GM04503 (cell line): ENCODE data around the gene SECISBP2.
"Not testable (repeated sequence)": the region's sequence is repeated elsewhere in the genome, so short reads cannot be mapped to it uniquely, and the experiment has no call there.

Experiments
- DNase-seq: peaks from one replicate; pipeline ENCODE4 v3.0.0-alpha.2; 2012; ENCODE audit warnings: low read depth

Gene SECISBP2

DNA sequence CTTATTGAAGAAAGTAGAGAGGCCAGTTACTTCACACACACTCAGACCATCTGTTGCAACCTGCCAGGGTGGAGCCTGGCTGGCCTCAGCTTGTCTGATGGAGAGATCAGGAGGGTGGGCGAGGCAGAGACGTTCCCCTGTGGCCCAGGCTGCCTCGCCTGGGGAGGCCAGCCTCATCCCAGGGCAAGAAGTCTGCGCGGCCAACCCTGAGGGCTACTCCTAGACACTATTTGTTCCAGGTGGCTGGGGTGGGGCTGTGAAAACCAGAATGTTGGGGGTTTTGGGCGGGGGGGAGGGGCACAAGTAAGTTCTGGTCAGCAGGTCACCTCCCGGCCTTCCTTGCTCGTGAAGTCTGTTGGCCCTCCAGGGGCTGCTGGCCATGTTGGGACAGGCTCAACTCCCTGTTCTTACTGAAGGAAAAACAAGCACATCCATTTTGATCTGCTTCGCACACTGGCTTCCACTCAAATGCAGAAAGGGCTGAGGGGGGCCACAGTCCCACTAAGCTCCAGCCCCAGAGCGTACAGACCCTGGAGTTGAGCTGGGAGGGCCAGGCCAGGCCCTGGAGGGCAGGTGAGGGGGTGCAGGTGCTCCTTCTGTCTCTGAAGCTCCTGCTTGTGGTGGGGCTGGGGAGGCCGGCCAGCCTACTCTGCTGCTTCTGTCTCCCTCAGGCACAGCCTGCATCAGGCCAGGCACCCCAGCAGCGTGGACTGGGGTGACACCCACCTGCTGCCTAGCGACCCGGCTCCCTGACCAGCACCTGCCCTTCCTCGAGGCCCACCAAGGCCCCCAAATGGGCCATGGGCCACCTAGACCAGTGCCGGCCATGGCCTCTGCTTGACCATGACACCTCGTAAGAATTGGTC lies 46.6 kb downstream of the SECISBP2 start:
- DNase-seq = no peak

DNA sequence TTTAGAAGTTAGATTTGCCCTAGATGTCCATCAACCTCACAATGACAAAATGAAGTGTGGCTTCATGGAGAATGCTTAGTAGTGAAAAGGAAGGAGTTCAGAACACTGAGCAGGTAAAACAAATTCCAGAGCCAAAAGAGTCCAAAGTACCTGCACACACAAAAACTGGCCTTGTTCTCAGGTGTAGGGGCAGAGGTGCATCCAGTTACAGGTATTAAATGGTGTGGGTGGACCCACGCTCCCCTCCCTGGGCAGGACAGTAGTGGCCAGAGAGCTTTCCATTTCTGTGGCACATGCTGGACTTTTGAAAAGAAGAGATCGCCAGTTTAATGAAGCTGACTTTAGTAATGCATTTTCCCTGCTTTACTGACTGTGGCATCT lies 47.2 kb downstream of the SECISBP2 start:
- DNase-seq = no peak

DNA sequence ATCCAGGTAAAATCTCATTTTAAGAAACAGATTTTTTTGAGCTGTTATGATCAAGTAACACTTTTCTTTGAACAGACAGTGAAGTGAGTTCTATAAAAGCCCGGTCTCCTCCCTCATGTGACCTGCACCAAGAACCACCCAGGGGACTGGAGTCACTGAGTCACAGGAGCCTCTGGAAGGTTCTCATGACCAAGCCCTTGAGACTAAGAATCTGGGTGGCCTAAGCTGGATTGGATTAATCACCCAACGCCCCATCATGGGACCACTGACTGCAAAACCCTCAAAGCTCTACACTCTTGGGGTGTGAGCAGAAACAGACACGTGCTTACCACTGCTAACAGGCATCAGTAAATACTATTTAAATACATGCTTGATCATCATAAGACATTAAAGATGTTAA lies 48.4 kb downstream of the SECISBP2 start:
- no peak for DNase-seq

- no peak for DNase-seq
Measured at GRCh38 chr9:89367281-89367680, 49.0 kb downstream of the SECISBP2 start.

GRCh38 chr9:89367726-89368437 lies 49.6 kb downstream of the SECISBP2 start:
- no peak for DNase-seq

- no peak for DNase-seq
Measured at GRCh38 chr9:89368550-89368949, 50.2 kb downstream of the SECISBP2 start.

GRCh38 chr9:89368978-89369377 lies 50.7 kb downstream of the SECISBP2 start:
- DNase-seq = no peak

DNA sequence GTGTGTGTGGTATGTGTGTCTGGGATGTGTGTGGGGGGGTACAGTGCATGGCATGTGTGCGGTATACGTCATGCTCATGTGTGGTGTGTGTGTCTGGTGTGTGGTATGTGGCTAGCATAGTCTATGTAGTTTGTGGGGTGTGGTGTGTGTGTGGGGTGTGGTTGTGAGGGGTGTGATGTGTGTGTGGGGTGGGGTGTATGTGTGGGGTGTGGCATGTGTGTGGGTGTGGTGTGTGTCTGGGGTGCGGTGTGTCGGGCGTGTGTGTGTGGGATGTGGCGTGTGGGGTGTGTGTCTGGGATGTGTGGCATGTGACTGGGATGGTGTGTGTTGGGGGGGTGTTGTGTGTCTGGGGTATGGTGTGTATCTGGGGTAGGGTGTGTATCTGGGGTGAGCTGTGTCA lies 52.3 kb downstream of the SECISBP2 start:
- DNase-seq = no peak

GRCh38 chr9:89371791-89372190 lies 53.5 kb downstream of the SECISBP2 start:
- not testable (repeated sequence) for DNase-seq

DNA sequence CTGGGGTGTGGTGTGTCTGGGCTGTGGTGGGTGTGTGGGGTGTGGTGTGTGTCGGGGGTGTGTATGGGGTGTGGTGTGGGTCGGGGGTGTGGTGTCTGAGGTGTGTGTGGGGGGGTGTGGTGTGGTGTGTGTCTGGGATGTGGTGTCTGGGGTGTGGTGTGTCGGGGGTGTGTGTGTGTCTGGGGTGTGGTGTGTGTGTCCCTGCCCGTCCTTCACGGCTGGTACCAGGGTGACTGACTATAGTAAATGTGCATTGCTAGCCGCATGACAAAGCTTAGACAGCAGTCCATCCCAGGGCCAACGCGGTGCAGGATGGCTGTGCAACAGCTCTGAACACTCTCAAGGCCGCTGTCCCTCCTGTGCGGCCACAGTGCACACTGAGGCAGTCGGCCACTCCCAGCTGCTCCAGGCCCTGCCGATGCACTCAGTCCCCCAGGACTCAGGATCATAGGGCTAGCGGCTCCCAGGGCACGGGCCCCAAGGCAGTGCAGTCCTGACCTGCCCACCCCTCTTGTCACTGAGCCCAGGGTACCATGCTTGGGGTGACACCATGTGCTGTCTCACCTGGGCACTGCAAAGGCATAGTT lies 54.0 kb downstream of the SECISBP2 start:
- DNase-seq = no peak

GRCh38 chr9:89372979-89373378 lies 54.7 kb downstream of the SECISBP2 start:
- no peak for DNase-seq

DNA sequence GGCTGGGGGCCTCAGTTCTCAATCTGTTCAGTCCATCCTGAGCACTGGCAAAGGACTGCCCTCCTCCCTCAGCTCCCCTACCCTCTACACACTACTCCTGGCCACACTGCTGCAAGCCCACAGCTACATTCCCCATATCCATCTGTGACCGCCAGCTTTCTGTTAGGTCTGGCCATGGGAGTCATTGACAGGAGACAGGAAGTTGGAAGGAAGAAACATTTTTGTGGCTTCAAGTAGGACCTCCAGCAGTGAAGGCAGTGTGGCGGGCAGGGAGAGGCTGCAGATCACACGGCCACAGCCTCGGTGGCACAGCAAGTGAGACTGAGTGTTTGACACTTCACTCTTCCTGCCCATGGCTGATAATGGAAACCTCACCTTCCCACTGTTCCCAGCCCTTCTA lies 55.9 kb downstream of the SECISBP2 start:
- no peak for DNase-seq

DNA sequence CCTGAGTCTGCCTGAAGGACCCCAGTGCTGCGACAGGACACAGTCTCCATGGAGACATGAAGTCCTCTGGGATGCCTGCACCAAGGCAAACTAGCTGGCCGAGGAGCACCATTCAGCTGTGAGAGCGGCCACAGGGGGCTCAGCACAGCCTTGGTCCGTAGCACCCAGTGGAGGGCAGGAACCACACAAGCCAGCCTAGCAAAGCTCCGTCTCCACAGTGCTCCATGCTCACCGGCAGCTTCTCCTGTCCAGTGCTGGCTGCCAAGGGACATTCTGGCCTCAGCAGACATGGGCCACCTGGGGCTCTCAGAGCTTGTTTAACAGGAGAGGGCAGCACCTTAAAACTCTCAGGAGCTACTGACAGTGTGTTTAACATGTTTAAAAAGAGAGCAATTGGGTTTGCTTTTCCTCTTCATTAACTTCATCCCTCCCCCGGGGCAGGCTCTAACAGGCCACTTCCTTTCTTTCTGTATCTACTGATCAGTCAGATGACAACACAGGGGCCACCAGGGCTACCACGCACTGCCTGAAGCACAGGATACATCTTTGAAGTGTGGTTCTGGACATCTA lies 57.0 kb downstream of the SECISBP2 start:
- no peak for DNase-seq

GRCh38 chr9:89376286-89376685 lies 58.0 kb downstream of the SECISBP2 start:
- DNase-seq = no peak

- no peak for DNase-seq
Measured at GRCh38 chr9:89376741-89377351, 58.5 kb downstream of the SECISBP2 start.

DNA sequence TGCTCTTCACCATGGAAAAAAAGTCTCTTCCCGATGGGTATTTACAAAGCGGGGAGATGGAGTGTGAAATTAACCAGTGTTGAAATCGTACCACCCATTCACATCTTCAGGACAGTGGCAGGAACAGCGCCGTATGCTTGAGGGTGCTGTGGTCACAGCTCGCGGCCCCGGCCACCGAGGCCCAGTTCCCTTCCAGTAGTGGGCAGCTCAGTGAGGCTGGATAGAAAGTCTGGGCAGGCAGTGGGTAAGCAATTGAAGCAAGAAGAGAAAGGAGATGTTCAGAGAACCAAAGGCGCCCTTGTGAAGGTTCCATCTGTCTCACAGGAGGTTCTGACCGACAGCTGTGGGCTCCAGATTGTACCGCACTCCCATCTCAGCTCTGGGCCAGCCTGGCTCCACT lies 59.1 kb downstream of the SECISBP2 start:
- DNase-seq = no peak

DNA sequence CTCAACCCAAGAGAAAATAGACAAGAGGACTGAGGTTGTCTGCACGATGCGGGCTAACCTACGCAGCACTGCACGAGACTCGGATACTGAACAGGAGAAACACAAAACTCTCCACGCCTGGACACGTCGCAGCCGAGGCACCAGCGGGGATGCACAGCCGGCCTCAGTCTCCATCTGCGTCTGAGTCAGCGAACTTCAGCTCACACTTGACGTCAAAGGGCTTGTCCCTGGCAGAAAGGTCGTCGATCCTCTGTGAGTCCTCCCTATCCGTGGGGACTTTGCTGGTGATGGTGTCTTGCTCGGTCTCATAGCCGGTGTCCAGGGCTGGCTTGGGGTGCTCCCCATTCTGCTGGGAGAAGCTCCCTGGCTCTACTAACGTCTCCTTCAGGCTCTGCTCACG lies 60.2 kb downstream of the SECISBP2 start:
- DNase-seq = no peak

DNA sequence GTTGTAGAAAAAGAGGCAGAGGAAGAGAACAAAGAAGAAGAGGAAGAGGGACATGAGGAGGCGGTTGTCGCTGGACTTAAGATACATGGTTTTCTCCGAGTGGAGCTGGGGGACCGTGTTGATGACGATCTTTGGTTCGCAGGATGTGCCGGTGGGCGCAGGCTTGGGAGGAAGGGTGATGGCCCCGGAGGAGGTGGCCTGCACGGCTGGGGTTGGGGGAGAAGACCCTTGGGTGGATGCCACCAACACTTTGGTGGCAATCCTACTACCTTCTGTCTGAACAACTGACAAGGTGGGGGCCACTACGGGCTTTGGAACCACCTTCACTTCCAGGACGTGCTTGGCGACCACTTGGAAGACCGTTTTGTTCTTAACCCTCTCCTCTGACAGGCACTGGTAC lies 60.7 kb downstream of the SECISBP2 start:
- no peak for DNase-seq

- DNase-seq = no peak
Measured at GRCh38 chr9:89379508-89380115, 61.3 kb downstream of the SECISBP2 start.

DNA sequence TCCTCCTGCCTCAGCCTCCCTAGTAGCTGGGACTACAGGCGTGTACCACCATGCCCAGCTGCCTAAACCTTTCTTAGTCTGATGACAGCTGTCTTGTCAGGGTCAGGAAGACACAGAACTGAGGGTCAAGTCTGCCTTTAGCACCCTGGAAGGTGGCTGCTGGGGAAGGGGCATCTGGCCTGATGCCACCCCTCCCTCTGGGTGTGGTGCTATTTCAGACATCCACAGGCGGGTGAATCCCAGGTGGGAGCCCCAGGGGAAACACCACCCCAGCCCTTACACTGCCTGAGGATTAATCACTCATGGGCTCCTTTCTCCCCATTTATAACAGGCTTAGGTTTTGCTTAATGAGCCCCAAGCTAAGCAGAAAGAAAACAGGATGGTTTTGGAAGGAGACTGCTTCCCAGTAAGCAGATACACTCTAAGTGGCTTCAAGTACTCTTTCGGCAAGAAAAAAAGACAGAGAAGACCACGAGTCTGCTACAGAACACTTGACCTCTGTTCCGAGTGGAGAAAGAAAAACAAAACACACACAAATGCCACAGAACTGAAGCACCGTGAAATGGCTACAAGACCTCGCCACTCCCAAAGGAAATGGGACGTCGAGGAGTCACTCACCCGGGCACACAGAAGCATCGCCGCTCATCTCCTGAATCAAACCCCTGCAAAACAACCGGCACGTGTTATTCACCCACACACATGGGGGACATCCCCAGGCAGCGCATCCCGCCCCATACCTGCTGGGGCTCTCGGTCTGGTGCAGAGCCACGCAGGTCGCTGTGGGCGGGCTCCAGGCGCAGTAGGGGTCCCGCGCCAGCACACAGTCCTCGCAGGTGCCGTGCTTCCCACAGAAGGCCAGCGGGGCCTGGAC lies 62.4 kb downstream of the SECISBP2 start:
- DNase-seq = no peak

- DNase-seq = no peak
Measured at GRCh38 chr9:89381308-89381609, 63.0 kb downstream of the SECISBP2 start.
